ENCODE results near the gene ATP9B.

The ATP9B gene

DNA sequence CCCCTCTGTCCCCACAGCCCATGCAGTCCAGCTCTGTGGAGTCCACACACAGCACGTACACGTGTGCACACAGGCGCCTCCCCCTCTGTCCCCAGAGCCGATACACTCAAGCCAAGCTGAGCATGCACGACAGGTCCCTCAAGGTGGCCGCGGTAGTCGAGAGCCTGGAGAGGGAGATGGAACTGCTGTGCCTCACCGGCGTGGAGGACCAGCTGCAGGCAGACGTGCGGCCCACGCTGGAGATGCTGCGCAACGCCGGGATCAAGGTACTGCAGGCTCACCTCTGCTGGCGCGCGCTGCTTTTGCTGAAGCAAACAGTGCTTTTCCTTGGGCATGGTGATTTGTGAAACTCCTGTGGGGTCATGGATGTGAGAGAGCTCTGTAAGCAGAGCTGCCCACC lies 268.0 kb downstream of the ATP9B start:
- H3K27me3 ChIP-seq (replicated peaks; ENCODE audit: control insufficient read depth, insufficient read depth, low read length, poor library complexity, severe bottlenecking) = no peaks in the 10 kb centered on the region
- H3K36me3 ChIP-seq (ENCODE audit: control insufficient read depth, insufficient read depth, low read length) = peaks cover 46% of the 10 kb centered on the region
- H3K4me3 ChIP-seq (ENCODE audit: insufficient read depth, low read depth, low read length, poor library complexity, severe bottlenecking) = no peak overlapping the region
- no peak overlapping the region for H3K27ac ChIP-seq (ENCODE audit: insufficient read depth, low read length, poor library complexity, severe bottlenecking)
- no peak for DNase-seq
- no peaks in the 10 kb centered on the region for H3K9me3 ChIP-seq (ENCODE audit: control insufficient read depth, low read length)
- H3K4me1 ChIP-seq (ENCODE audit: control insufficient read depth, insufficient read depth, low read length, poor library complexity, severe bottlenecking) = no peaks in the 10 kb centered on the region

DNA sequence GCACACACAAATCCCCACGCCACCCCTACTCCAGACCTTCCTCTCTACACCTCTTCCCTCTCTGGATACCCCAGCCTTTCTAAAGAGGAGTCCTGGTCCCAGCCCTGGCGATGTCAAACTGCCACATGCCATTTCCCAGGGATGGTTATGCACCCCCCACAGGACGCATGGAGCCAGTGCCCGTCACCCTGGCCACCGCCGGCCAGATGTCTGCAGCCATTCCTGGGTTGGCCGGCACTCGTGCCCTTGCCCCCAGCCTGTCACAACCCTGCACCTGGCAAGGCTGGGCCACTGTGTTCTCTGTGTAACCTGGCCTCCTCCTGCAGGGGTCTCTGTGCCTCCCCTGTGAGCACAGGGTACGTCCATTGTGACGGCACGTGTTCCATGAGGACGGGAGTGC lies 268.4 kb downstream of the ATP9B start:
- H3K27ac ChIP-seq (ENCODE audit: insufficient read depth, low read length, poor library complexity, severe bottlenecking) = no peak overlapping the region
- DNase-seq = no peak
- H3K36me3 ChIP-seq (ENCODE audit: control insufficient read depth, insufficient read depth, low read length) = peaks cover 45% of the 10 kb centered on the region
- no peaks in the 10 kb centered on the region for H3K27me3 ChIP-seq (replicated peaks; ENCODE audit: control insufficient read depth, insufficient read depth, low read length, poor library complexity, severe bottlenecking)
- no peaks in the 10 kb centered on the region for H3K9me3 ChIP-seq (ENCODE audit: control insufficient read depth, low read length)
- H3K4me3 ChIP-seq (ENCODE audit: insufficient read depth, low read depth, low read length, poor library complexity, severe bottlenecking) = no peak overlapping the region
- H3K4me1 ChIP-seq (ENCODE audit: control insufficient read depth, insufficient read depth, low read length, poor library complexity, severe bottlenecking) = no peaks in the 10 kb centered on the region

DNA sequence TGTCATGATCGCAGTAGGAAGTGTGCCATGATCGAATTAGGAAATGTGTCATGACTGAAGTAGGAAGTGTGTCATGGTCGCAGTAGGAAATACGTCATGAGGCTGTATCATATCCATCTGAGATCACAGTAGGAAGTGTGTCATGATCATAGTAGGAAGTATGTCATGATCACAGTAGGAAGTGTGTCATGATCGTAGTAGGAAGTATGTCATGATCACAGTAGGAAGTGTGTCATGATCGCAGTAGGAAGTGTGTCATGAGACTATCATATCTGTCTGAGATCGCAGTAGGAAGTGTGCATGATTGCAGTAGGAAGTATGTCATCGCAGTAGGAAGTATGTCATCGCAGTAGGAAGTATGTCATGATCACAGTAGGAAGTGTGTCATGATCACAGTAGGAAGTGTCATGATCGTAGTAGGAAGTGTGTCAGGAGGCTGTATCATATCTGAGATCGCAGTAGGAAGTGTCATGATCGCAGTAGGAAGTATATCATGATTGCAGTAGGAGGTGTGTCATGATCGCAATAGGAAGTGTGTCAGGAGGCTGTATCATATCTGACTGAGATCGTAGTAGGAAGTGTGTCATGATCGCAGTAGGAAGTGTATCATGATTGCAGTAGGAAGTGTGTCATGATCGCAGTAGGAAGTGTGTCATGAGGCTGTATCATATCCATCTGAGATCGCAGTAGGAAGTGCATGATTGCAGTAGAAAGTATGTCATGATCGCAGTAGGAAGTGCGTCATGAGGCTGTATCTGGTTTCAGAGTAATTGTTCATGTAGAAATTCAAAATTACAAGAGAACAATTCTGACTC lies 270.1 kb downstream of the ATP9B start:
- no peaks in the 10 kb centered on the region for H3K9me3 ChIP-seq (ENCODE audit: control insufficient read depth, low read length)
- no peaks in the 10 kb centered on the region for H3K4me1 ChIP-seq (ENCODE audit: control insufficient read depth, insufficient read depth, low read length, poor library complexity, severe bottlenecking)
- H3K4me3 ChIP-seq (ENCODE audit: insufficient read depth, low read depth, low read length, poor library complexity, severe bottlenecking) = no peak overlapping the region
- H3K36me3 ChIP-seq (ENCODE audit: control insufficient read depth, insufficient read depth, low read length) = peaks cover 49% of the 10 kb centered on the region
- no peaks in the 10 kb centered on the region for H3K27me3 ChIP-seq (replicated peaks; ENCODE audit: control insufficient read depth, insufficient read depth, low read length, poor library complexity, severe bottlenecking)
- DNase-seq = no peak
- no peak overlapping the region for H3K27ac ChIP-seq (ENCODE audit: insufficient read depth, low read length, poor library complexity, severe bottlenecking)

DNA sequence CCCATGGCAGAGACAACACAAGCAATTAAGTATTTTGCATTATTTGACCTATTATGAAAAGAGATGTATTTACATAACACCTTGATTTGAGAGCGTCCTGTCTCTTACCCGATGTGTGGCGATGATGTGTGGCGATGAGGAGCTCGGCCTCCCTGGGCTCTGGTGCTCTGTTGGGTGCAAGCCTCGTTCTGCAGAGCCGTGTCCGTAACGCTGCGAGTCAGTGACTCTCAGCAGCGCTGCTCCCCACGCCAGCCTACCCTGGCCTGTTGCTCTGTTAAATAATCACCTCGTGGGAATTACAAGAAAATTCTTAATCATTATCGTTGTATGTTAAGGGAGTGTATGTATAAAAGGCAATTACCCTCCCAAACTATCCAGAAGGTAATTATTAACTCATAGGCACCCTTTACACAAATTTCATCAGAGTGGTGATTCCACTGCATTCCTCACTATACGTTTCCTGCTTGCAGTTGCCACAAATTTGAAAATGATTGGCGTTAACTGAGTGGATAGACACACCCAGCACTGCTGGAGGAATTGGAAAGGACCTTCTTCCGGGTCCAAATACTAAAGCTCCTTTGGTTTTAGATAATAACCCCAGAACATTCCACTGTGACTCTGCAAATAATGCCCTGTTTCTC lies 274.5 kb downstream of the ATP9B start:
- no peaks in the 10 kb centered on the region for H3K27me3 ChIP-seq (replicated peaks; ENCODE audit: control insufficient read depth, insufficient read depth, low read length, poor library complexity, severe bottlenecking)
- no peak overlapping the region for H3K27ac ChIP-seq (ENCODE audit: insufficient read depth, low read length, poor library complexity, severe bottlenecking)
- H3K36me3 ChIP-seq (ENCODE audit: control insufficient read depth, insufficient read depth, low read length) = peaks cover 56% of the 10 kb centered on the region

DNA sequence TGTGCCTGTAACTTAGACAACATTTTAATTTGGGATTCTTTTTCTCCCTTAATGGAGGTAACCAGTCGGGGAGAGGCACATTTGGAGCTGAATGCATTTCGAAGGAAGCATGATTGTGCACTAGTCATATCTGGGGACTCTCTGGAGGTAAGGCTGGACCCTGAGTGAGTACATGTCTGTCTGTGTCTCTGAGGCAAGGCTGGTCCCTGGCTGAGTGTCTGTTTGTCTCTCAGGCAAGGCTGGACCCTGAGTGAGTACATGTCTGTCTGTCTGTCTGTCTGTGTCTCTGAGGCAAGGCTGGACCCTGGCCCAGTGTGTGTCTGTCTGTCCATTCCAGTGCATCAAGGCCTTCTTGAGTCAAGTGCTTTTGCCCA lies 275.0 kb downstream of the ATP9B start:
- Histone ChIP-seq H3K9me3 (ENCODE audit: control insufficient read depth, low read length) (no peaks in the 10 kb centered on the region), H3K4me1 (ENCODE audit: control insufficient read depth, insufficient read depth, low read length, poor library complexity, severe bottlenecking) (no peaks in the 10 kb centered on the region), H3K4me3 (ENCODE audit: insufficient read depth, low read depth, low read length, poor library complexity, severe bottlenecking) (no peak overlapping the region), H3K27ac (ENCODE audit: insufficient read depth, low read length, poor library complexity, severe bottlenecking) (no peak overlapping the region), H3K36me3 (ENCODE audit: control insufficient read depth, insufficient read depth, low read length) (peaks cover 54% of the 10 kb centered on the region), H3K27me3 (replicated peaks; ENCODE audit: control insufficient read depth, insufficient read depth, low read length, poor library complexity, severe bottlenecking) (no peaks in the 10 kb centered on the region)
- no peak for DNase-seq

More for the DNA sequence above, 274.5 kb downstream of the ATP9B start:
- H3K4me1 ChIP-seq (ENCODE audit: control insufficient read depth, insufficient read depth, low read length, poor library complexity, severe bottlenecking) = no peaks in the 10 kb centered on the region
- H3K4me3 ChIP-seq (ENCODE audit: insufficient read depth, low read depth, low read length, poor library complexity, severe bottlenecking) = no peak overlapping the region
- DNase-seq = no peak
- no peaks in the 10 kb centered on the region for H3K9me3 ChIP-seq (ENCODE audit: control insufficient read depth, low read length)

DNA sequence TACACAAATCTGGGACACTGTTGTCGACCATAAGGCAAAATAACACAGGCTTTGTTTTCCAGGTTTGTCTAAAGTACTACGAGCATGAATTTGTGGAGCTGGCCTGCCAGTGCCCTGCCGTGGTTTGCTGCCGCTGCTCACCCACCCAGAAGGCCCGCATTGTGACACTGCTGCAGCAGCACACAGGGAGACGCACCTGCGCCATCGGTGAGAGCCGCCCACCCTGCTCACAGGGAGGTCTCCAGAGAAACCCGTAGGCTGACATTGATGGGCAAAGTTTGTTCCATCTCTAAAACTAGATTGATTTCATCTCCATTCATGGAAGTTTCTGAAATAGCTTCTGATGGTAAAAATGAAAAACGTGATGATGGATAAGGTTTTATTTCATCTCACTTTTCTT lies 276.2 kb downstream of the ATP9B start:
- H3K27me3 ChIP-seq (replicated peaks; ENCODE audit: control insufficient read depth, insufficient read depth, low read length, poor library complexity, severe bottlenecking) = no peaks in the 10 kb centered on the region
- peaks cover 54% of the 10 kb centered on the region for H3K36me3 ChIP-seq (ENCODE audit: control insufficient read depth, insufficient read depth, low read length)
- no peaks in the 10 kb centered on the region for H3K9me3 ChIP-seq (ENCODE audit: control insufficient read depth, low read length)
- no peak for DNase-seq
- H3K27ac ChIP-seq (ENCODE audit: insufficient read depth, low read length, poor library complexity, severe bottlenecking) = no peak overlapping the region
- H3K4me3 ChIP-seq (ENCODE audit: insufficient read depth, low read depth, low read length, poor library complexity, severe bottlenecking) = no peak overlapping the region
- H3K4me1 ChIP-seq (ENCODE audit: control insufficient read depth, insufficient read depth, low read length, poor library complexity, severe bottlenecking) = no peaks in the 10 kb centered on the region

DNA sequence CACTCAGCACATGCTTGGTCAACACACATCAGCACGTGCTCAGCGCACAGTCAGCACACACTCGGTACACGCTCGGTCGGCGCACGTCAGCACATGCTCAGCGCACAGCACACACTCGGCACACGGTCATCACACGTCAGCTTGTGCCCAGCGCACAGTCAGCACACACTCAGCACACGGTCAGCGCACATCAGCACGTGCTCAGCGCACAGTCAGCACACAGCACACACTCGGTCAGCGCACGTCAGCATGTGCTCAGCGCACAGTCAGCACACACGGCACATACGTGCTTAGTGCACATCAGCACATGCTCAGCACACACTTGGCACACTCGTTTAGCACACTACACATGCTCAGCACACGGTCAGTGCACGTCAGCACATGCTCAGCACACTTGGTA lies 276.8 kb downstream of the ATP9B start:
- no peaks in the 10 kb centered on the region for H3K9me3 ChIP-seq (ENCODE audit: control insufficient read depth, low read length)
- H3K4me1 ChIP-seq (ENCODE audit: control insufficient read depth, insufficient read depth, low read length, poor library complexity, severe bottlenecking) = no peaks in the 10 kb centered on the region
- H3K4me3 ChIP-seq (ENCODE audit: insufficient read depth, low read depth, low read length, poor library complexity, severe bottlenecking) = no peak overlapping the region
- no peak for DNase-seq
- no peaks in the 10 kb centered on the region for H3K27me3 ChIP-seq (replicated peaks; ENCODE audit: control insufficient read depth, insufficient read depth, low read length, poor library complexity, severe bottlenecking)
- H3K27ac ChIP-seq (ENCODE audit: insufficient read depth, low read length, poor library complexity, severe bottlenecking) = no peak overlapping the region
- peaks cover 54% of the 10 kb centered on the region for H3K36me3 ChIP-seq (ENCODE audit: control insufficient read depth, insufficient read depth, low read length)

DNA sequence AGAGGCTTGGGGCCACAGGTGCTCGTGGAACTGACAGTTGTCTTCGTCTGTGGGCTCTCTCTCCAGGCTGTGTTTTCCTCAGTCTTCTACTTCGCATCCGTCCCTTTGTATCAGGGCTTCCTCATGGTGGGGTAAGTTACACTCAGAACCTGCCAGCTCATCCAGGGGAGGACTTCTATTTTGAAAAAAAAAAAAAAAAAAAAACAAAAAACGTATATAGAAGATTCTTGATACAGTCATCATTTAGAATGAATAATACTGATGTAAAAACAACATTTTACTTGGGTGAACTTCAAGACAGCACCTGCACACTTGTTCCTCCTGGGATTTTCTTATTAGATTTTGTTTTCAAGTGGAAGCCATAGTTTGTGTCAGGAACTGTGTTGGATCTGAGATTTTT lies 278.9 kb downstream of the ATP9B start:
- H3K4me3 ChIP-seq (ENCODE audit: insufficient read depth, low read depth, low read length, poor library complexity, severe bottlenecking) = no peak overlapping the region
- no peak overlapping the region for H3K27ac ChIP-seq (ENCODE audit: insufficient read depth, low read length, poor library complexity, severe bottlenecking)
- H3K9me3 ChIP-seq (ENCODE audit: control insufficient read depth, low read length) = no peaks in the 10 kb centered on the region
- no peaks in the 10 kb centered on the region for H3K4me1 ChIP-seq (ENCODE audit: control insufficient read depth, insufficient read depth, low read length, poor library complexity, severe bottlenecking)
- H3K27me3 ChIP-seq (replicated peaks; ENCODE audit: control insufficient read depth, insufficient read depth, low read length, poor library complexity, severe bottlenecking) = no peaks in the 10 kb centered on the region
- peaks cover 56% of the 10 kb centered on the region for H3K36me3 ChIP-seq (ENCODE audit: control insufficient read depth, insufficient read depth, low read length)
- DNase-seq = no peak

DNA sequence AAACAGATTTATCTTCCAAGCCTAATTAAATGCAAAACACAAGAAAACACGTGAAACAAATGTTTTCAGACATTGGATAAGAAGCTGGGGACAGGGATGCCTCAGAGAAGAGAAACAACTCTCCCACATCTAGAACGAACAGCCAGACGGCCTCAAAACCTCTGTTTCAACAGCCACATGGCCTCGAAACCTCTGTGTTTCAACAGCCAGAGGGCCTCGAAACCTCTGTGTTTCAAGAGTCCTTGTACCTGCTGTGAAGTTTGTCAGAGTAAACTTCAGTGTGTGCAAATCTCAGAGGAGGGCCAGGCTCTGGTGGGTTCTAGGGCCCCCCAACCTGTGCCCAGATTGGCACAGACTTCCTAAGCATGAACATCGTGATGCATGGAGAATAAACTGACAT lies 283.2 kb downstream of the ATP9B start:
- no peak overlapping the region for H3K4me3 ChIP-seq (ENCODE audit: insufficient read depth, low read depth, low read length, poor library complexity, severe bottlenecking)
- DNase-seq = no peak
- H3K4me1 ChIP-seq (ENCODE audit: control insufficient read depth, insufficient read depth, low read length, poor library complexity, severe bottlenecking) = no peaks in the 10 kb centered on the region
- H3K36me3 ChIP-seq (ENCODE audit: control insufficient read depth, insufficient read depth, low read length) = peaks cover 18% of the 10 kb centered on the region
- H3K27ac ChIP-seq (ENCODE audit: insufficient read depth, low read length, poor library complexity, severe bottlenecking) = no peak overlapping the region
- no peaks in the 10 kb centered on the region for H3K27me3 ChIP-seq (replicated peaks; ENCODE audit: control insufficient read depth, insufficient read depth, low read length, poor library complexity, severe bottlenecking)
- no peaks in the 10 kb centered on the region for H3K9me3 ChIP-seq (ENCODE audit: control insufficient read depth, low read length)

DNA sequence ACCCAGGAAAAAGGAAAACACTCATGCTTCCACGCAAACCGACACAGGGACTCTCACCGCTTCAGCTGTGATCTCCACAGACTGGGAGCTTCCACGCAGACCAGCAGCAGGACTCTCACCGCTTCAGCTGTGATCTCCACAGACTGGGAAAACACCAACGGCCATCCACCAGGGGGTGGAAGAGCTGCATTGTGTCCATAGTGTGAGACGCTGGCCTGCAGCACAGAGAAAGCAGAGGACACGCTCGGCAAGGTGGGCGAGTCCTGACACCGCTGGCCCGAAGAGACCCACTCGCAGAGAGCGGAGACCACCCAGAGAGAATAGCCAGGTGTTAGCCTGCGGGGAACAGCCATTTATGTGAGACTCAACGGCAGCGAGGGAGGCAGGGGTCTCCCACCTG lies 284.1 kb downstream of the ATP9B start:
- no peak for DNase-seq
- H3K36me3 ChIP-seq (ENCODE audit: control insufficient read depth, insufficient read depth, low read length) = peaks cover 11% of the 10 kb centered on the region
- no peaks in the 10 kb centered on the region for H3K27me3 ChIP-seq (replicated peaks; ENCODE audit: control insufficient read depth, insufficient read depth, low read length, poor library complexity, severe bottlenecking)

More for the DNA sequence above, 284.1 kb downstream of the ATP9B start:
- Histone ChIP-seq H3K4me1 (ENCODE audit: control insufficient read depth, insufficient read depth, low read length, poor library complexity, severe bottlenecking) (no peaks in the 10 kb centered on the region), H3K27ac (ENCODE audit: insufficient read depth, low read length, poor library complexity, severe bottlenecking) (no peak overlapping the region), H3K4me3 (ENCODE audit: insufficient read depth, low read depth, low read length, poor library complexity, severe bottlenecking) (no peak overlapping the region), H3K9me3 (ENCODE audit: control insufficient read depth, low read length) (no peaks in the 10 kb centered on the region)
